MCF 10A (cell line): ENCODE data around the gene ZSCAN31. TPM values are rescaled to one million over a fixed set of nuclear protein-coding genes. Genes with fewer than 3 reads are reported as not detected.

Experiments used
- BruUV-seq: library from RNA; stranded (reverse); fragments of 400-500 nt; replicated peaks from 2 replicates; lab custom pipeline; 2021; lab: Mats Ljungman, UMichigan
- CTCF ChIA-PET: fragments of 300-600 bp; sonication (Branson Sonifier 250); formaldehyde crosslinking; extraction: SDS; loops from one replicate; lab custom pipeline; 2021; ENCODE audit warnings: antibody characterized with exemption, inconsistent platforms; lab: Yijun Ruan, JAX
- POLR2A ChIA-PET: fragments of 300-600, 350-650 bp; sonication (Branson Sonifier 250); formaldehyde crosslinking; extraction: SDS; loops from one replicate; lab custom pipeline; 2020; ENCODE audit warnings: antibody characterized with exemption, inconsistent platforms; lab: Yijun Ruan, JAX
- DNase-seq: peaks from one replicate; pipeline ENCODE4 v3.0.0-alpha.2; 2018; ENCODE audit not compliant: unreplicated experiment
- H3K27ac Mint-ChIP-seq: one replicate; pipeline ENCODE4 v1.8.0; 2022; ENCODE audit warnings: mild to moderate bottlenecking, low read depth, mixed read lengths; ENCODE audit not compliant: unreplicated experiment
- H3K27me3 Mint-ChIP-seq: one replicate; pipeline ENCODE4 v1.8.0; 2022; ENCODE audit warnings: mixed read lengths; ENCODE audit not compliant: insufficient read depth, unreplicated experiment
- H3K36me3 Mint-ChIP-seq: one replicate; pipeline ENCODE4 v1.8.0; 2022; ENCODE audit warnings: mild to moderate bottlenecking, moderate library complexity, mixed read lengths; ENCODE audit not compliant: insufficient read depth, unreplicated experiment
- H3K4me1 Mint-ChIP-seq: one replicate; pipeline ENCODE4 v1.8.0; 2022; ENCODE audit warnings: mixed read lengths; ENCODE audit not compliant: insufficient read depth, unreplicated experiment
- H3K4me3 Mint-ChIP-seq: one replicate; pipeline ENCODE4 v1.8.0; 2022; ENCODE audit warnings: mild to moderate bottlenecking, moderate library complexity, mixed read lengths; ENCODE audit not compliant: unreplicated experiment
- H3K9me3 Mint-ChIP-seq: one replicate; pipeline ENCODE4 v1.8.0; 2022; ENCODE audit warnings: mixed read lengths; ENCODE audit not compliant: unreplicated experiment
- intact Hi-C: fragments of 100-400 bp; cut with micrococcal nuclease; formaldehyde crosslinking; loops from 2 replicates; pipeline ENCODE4 v1.14.1; 2022
- total RNA-seq: library from RNA; stranded (reverse); gene quantifications from 2 replicates; pipeline ENCODE4 v1.2.3, GENCODE V29; 2022
- TF ChIP-seq, protein P1 (sequence below): fragments of 200-600 bp; IDR thresholded peaks from one replicate; pipeline ENCODE4 v1.8.0; 2022; ENCODE audit warnings: antibody characterized with exemption, mild to moderate bottlenecking; ENCODE audit not compliant: unreplicated experiment

The ZSCAN31 gene
- total RNA-seq, 1 experiment from 2014 or later: 5.0 TPM

DNA sequence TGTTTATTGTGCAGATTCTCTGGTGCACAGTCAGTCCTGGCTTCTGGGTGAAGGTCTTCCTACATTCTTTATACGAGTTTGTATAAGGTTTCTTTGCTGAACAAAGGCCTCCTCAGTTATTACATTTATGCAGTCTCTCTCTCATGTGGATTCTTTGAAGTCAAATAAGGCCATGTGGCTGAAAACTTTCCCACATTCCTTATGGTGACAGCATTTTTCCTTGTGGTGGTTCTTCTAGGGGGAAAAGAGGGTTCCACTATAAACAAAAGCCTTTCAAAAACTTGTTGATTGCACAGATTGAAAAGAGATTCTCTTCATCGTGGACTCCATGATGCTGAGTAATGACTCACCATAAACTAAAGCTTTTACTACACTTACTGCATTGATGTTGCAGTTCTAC lies 44.4 kb upstream of the ZSCAN31 start:
- ChIA-PET CTCF (interaction anchor here (0.6 to 4.5 kb wide), 2 partner anchors 13 to 23 kb away, joined by 4 to 35 read pairs; no protein-coding TSS in a partner anchor), POLR2A (interaction anchor here (0.6 to 4.7 kb wide), 4 partner anchors 9 to 32 kb away, joined by 3 to 48 read pairs (median 11); no protein-coding TSS in a partner anchor)
- Mint-ChIP-seq H3K36me3 (peaks cover 30% of the 10 kb centered on the region), H3K9me3 (peaks cover 14% of the 10 kb centered on the region), H3K4me1 (peaks cover 14% of the 10 kb centered on the region), H3K4me3 (no peak overlapping the region), H3K27me3 (no peaks in the 10 kb centered on the region), H3K27ac (no peak overlapping the region)
- BruUV-seq: no TSS peak
- DNase-seq: no peak
- intact Hi-C loops: no loop called here
- TF ChIP-seq, protein P1, sequence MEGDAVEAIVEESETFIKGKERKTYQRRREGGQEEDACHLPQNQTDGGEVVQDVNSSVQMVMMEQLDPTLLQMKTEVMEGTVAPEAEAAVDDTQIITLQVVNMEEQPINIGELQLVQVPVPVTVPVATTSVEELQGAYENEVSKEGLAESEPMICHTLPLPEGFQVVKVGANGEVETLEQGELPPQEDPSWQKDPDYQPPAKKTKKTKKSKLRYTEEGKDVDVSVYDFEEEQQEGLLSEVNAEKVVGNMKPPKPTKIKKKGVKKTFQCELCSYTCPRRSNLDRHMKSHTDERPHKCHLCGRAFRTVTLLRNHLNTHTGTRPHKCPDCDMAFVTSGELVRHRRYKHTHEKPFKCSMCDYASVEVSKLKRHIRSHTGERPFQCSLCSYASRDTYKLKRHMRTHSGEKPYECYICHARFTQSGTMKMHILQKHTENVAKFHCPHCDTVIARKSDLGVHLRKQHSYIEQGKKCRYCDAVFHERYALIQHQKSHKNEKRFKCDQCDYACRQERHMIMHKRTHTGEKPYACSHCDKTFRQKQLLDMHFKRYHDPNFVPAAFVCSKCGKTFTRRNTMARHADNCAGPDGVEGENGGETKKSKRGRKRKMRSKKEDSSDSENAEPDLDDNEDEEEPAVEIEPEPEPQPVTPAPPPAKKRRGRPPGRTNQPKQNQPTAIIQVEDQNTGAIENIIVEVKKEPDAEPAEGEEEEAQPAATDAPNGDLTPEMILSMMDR: no peak

DNA sequence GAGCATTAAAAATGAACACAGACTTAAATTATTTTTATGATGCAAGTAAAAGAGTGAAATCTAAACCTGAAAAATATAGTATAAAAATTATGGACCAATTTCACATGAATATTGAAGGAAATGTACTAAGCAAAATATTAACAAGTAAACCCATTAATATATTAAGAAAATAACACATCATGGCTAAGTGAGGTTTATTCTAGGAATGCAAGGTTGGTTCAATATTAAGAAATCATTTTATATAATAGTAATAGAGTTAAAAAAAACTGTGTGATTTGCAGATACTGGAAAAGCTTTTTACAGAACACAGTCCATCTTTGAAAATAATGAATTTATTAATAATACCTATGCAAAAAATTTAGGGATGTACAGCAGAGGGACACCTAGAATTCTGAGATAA lies 42.7 kb upstream of the ZSCAN31 start:
- no peaks in the 10 kb centered on the region for H3K27me3 Mint-ChIP-seq
- peaks cover 30% of the 10 kb centered on the region for H3K36me3 Mint-ChIP-seq

DNA sequence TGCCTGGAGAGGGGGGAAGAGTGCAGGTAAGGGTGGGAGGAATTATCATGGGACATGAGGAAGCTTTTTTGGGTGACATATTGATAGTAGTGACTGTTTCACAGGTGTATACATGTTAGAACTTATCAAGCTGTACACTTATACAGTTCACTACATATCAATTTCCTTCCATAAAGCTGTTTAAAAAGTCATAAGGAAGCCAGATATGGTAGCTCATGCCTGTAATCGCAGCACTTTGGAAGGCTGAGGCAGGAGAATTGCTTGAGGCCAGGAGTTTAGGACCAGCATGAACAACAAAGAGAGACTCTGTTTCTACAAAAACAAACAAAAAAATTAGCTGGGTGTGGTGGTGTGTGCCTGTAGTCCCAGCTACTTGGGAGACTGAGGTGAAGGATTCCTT lies 41.9 kb upstream of the ZSCAN31 start:
- Mint-ChIP-seq H3K36me3 (peaks cover 24% of the 10 kb centered on the region), H3K9me3 (peaks cover 14% of the 10 kb centered on the region), H3K4me1 (peaks cover 9% of the 10 kb centered on the region), H3K27me3 (no peaks in the 10 kb centered on the region), H3K27ac (no peak overlapping the region), H3K4me3 (no peak overlapping the region)
- DNase-seq: no peak
- ChIA-PET CTCF (interaction anchor here (1.1 to 1.5 kb wide), 2 partner anchors 16 to 21 kb away, joined by 3 to 5 read pairs; no protein-coding TSS in a partner anchor), POLR2A (interaction anchor here (1.6 kb wide), 1 partner anchor 22 kb away, joined by 5 read pairs; no protein-coding TSS in a partner anchor)
- intact Hi-C loops: no loop called here
- BruUV-seq: no TSS peak
- TF ChIP-seq, protein P1: no peak

More for the DNA sequence above, 42.7 kb upstream of the ZSCAN31 start:
- BruUV-seq: no TSS peak
- DNase-seq: no peak
- intact Hi-C loops: no loop called here
- ChIA-PET POLR2A (interaction anchor here (0.6 to 1.6 kb wide), 2 partner anchors 23 to 1323 kb away, joined by 3 to 5 read pairs; no protein-coding TSS in a partner anchor), CTCF (interaction anchor here (1.4 kb wide), 1 partner anchor 23 kb away, joined by 4 read pairs; no protein-coding TSS in a partner anchor)
- Mint-ChIP-seq H3K4me1 (peaks cover 14% of the 10 kb centered on the region), H3K4me3 (no peak overlapping the region), H3K27ac (no peak overlapping the region), H3K9me3 (peaks cover 14% of the 10 kb centered on the region)
- TF ChIP-seq, protein P1: no peak

DNA sequence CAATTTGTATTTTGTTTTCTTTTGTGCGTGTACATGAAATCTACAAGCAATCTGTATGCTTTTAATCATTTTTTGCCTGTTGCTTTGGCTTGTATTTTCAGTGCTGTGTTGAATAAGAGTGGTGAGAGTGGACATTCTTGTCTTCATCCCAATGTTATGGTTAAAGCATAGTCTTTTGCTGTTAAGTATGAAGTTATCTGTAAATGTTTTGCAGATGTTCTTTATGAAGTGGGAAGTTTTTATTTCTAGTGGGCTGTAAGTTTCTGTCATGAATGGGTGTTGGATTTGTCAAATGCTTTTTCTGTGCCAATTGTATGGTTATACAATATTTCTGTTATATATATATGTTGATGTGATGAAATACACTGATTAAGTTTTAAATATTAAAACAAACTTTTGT lies 38.0 kb upstream of the ZSCAN31 start:
- no peaks in the 10 kb centered on the region for H3K27me3 Mint-ChIP-seq
- H3K27ac Mint-ChIP-seq: no peak overlapping the region
- TF ChIP-seq, protein P1: no peak
- POLR2A ChIA-PET: no interaction called here
- no peak for DNase-seq
- no peak overlapping the region for H3K4me3 Mint-ChIP-seq
- peaks cover 9% of the 10 kb centered on the region for H3K36me3 Mint-ChIP-seq
- CTCF ChIA-PET: no interaction called here
- no TSS peak for BruUV-seq
- intact Hi-C loops: no loop called here
- no peaks in the 10 kb centered on the region for H3K9me3 Mint-ChIP-seq
- no peaks in the 10 kb centered on the region for H3K4me1 Mint-ChIP-seq
